Stimulated activated CD8-positive, alpha-beta memory T cell treated with anti-CD3 and anti-CD28 coated beads, Interleukin-15, amount 100 ng/mL, for 24 hours (primary cell): ENCODE measurements around the gene ADAR.
"Not testable (repeated sequence)": the region's sequence is repeated elsewhere in the genome, so short reads cannot be mapped to it uniquely, and the experiment has no call there.

Experiments used
- DNase-seq: peaks from one replicate; pipeline ENCODE4 v3.0.0-alpha.2; 2020; ENCODE audit warnings: low read depth

The ADAR gene

GRCh38 chr1:154607609-154608396 lies at the start of gene ADAR:
Gene ADAR, minus strand, starts transcription at chr1:154608186. Its CDS starts 180 bp downstream, at chr1:154608006.
- DNase-seq: peak; percentile 60

GRCh38 chr1:154657556-154657955 lies 49.6 kb upstream of the ADAR start:
- DNase-seq: no peak

GRCh38 chr1:154652893-154653292 lies 44.9 kb upstream of the ADAR start:
- DNase-seq: no peak

GRCh38 chr1:154644724-154645123 lies 36.7 kb upstream of the ADAR start:
- DNase-seq: not testable (repeated sequence)

GRCh38 chr1:154641534-154641933 lies 33.5 kb upstream of the ADAR start:
- DNase-seq: no peak

- DNase-seq: no peak
These were observed 31.9 kb upstream of the ADAR start for GRCh38 chr1:154639876-154640275.

GRCh38 chr1:154635171-154635570 lies 27.2 kb upstream of the ADAR start:
- DNase-seq: no peak

- no peak for DNase-seq
These were observed 21.7 kb upstream of the ADAR start for GRCh38 chr1:154629675-154630073.

- DNase-seq: no peak
These were observed 21.2 kb upstream of the ADAR start for GRCh38 chr1:154629061-154629674.

GRCh38 chr1:154628121-154628405 lies 20.1 kb upstream of the ADAR start:
- no peak for DNase-seq

- peak; percentile 89 for DNase-seq
These were observed 19.5 kb upstream of the ADAR start for GRCh38 chr1:154627257-154628120.

- no peak for DNase-seq
These were observed 18.7 kb upstream of the ADAR start for GRCh38 chr1:154626456-154627256.

- DNase-seq: no peak
These were observed 17.0 kb upstream of the ADAR start for GRCh38 chr1:154624746-154625643.

GRCh38 chr1:154623358-154623757 lies 15.4 kb upstream of the ADAR start:
- no peak for DNase-seq

- DNase-seq: no peak
These were observed 14.6 kb upstream of the ADAR start for GRCh38 chr1:154622503-154623039.

GRCh38 chr1:154621875-154622274 lies 13.9 kb upstream of the ADAR start:
- DNase-seq: no peak

- no peak for DNase-seq
These were observed 12.8 kb upstream of the ADAR start for GRCh38 chr1:154620751-154621150.

GRCh38 chr1:154619181-154619948 lies 11.4 kb upstream of the ADAR start:
- no peak for DNase-seq

GRCh38 chr1:154616659-154617345 lies 8.8 kb upstream of the ADAR start:
- no peak for DNase-seq
